Gastrocnemius medialis (tissue), 4 donors: Measurements from ENCODE around the gene EFNA5. TPM values are rescaled to one million over a fixed set of nuclear protein-coding genes. Genes with fewer than 3 reads are reported as not detected.

Source experiments
- ATAC-seq, 2 donors: fragments of 150-250 bp; one replicate each; pipeline ENCODE4 v1.9.1; 2016
- DNase-seq, 2 donors: peaks; one replicate each; pipeline ENCODE4 v3.0.0-alpha.2; 2019
- H3K27ac ChIP-seq, 4 donors: fragments of 200-600 bp; sonication (generic); 1 replicate in 1 of 4; 2 replicates in 3 of 4; pipeline ENCODE4 v1.5.1; 2016 to 2018; ENCODE audit warnings: mild to moderate bottlenecking in 2 of 4, moderate library complexity in 1 of 4
- H3K27me3 ChIP-seq, 3 donors: fragments of 200-600 bp; sonication (generic) in 2 of 3; 1 replicate in 1 of 3; 2 replicates in 2 of 3; pipeline versions ENCODE4 v1.5.1 to v1.6.0; 2016 to 2019; ENCODE audit warnings: mild to moderate bottlenecking in 1 of 3, moderate library complexity in 1 of 3
- H3K36me3 ChIP-seq, 2 donors: fragments of 200-600 bp; sonication (generic) in 1 of 2; one replicate each; pipeline ENCODE4 v1.5.1; 2017 to 2018
- H3K4me1 ChIP-seq, 2 donors: fragments of 200-600 bp; sonication (generic) in 1 of 2; one replicate each; pipeline ENCODE4 v1.5.1; 2016 to 2017; ENCODE audit warnings: mild to moderate bottlenecking in 2 of 2
- H3K4me3 ChIP-seq, 4 donors: fragments of 200-600 bp; sonication (generic) in 3 of 4; 1 replicate in 1 of 4; 2 replicates in 3 of 4; pipeline ENCODE4 v1.5.1; 2016 to 2019; ENCODE audit warnings: mild to moderate bottlenecking in 2 of 4
- H3K9me3 ChIP-seq, 3 donors: fragments of 200-600 bp; sonication (generic) in 2 of 3; 1 replicate in 1 of 3; 2 replicates in 2 of 3; pipeline ENCODE4 v1.5.1; 2016 to 2019
- CTCF ChIP-seq, 5 experiments: fragments of 450-650 bp in 3 of 5; fragments of 200-600 bp in 2 of 5; sonication (generic) in 2 of 5; IDR thresholded peaks in 4 of 5; conservative IDR thresholded peaks in 1 of 5; 1 replicate in 4 of 5; 2 replicates in 1 of 5; pipeline ENCODE4 v1.5.1; 2016 to 2019; ENCODE audit warnings: antibody characterized with exemption in 5 of 5, mild to moderate bottlenecking in 3 of 5, moderate library complexity in 3 of 5
- POLR2A ChIP-seq, 2 donors: fragments of 450-650 bp; IDR thresholded peaks; one replicate each; pipeline ENCODE4 v1.6.1; 2017; ENCODE audit warnings: antibody characterized with exemption in 2 of 2, mild to moderate bottlenecking in 2 of 2, moderate library complexity in 2 of 2
- in situ Hi-C, 4 donors: fragments of 200-750 bp; cut with MboI; loops; one replicate each; pipeline versions ENCODE4 v1.15.0 to v1.8.0; 2017; ENCODE audit warnings: low sequenced_read_pairs in 4 of 4
- intact Hi-C: fragments of 100-400 bp; cut with DNase I; formaldehyde crosslinking; loops from one replicate; pipeline ENCODE4 v1.15.1; 2023; ENCODE audit warnings: low total_unique reads
- total RNA-seq, 4 donors: library from RNA; depleted of rRNA; stranded (reverse); fragments of >200 nt; gene quantifications; one replicate each; pipeline versions ENCODE4 v1.1.0 to v1.2.3, GENCODE V29; 2016

The EFNA5 gene
- total RNA-seq, 4 donors from 2014 or later, result 0.15 to 0.62 (median 0.20) TPM; not detected in 1

GRCh38 chr5:107523029-107523680, 147.6 kb downstream of the EFNA5 start:
- intact Hi-C loops, result no loop called here

DNA sequence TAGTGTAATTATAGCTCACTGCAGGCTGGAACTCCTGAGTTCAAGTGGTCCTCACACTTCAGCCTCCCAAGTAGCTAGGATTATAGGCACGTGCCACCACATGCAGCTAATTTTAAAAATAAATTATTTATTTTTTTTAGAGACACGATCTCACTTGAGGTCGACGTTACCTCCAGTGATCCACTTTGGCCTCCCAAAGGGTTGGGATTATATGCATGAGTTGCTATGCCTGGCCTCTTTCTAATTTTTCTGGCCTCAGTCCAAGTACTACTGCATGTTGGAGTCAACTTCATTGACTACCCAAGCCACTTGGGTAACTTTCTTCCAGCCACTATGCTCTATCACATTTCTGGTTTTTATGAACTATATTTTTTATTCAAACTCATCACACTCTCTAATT, 148.3 kb downstream of the EFNA5 start:
- intact Hi-C loops (no loop called here), in situ Hi-C loops (no loop called here)
- no peaks in the 10 kb centered on the region for H3K36me3 ChIP-seq
- no peak for ATAC-seq
- H3K4me3 ChIP-seq, result no peak overlapping the region
- no peaks in the 10 kb centered on the region for H3K27me3 ChIP-seq
- no peaks in the 10 kb centered on the region for H3K4me1 ChIP-seq
- TF ChIP-seq CTCF (IDR thresholded peaks at IDR 0.05 in 4 of 5, conservative IDR thresholded peaks at IDR 0.05 in 1 of 5), result no peak
- no peak for TF ChIP-seq POLR2A (IDR thresholded peaks at IDR 0.05)
- H3K27ac ChIP-seq, result no peak overlapping the region
- H3K9me3 ChIP-seq, result no peaks in the 10 kb centered on the region
- DNase-seq, result no peak

More at GRCh38 chr5:107523029-107523680, 147.6 kb downstream of the EFNA5 start:
- H3K27ac ChIP-seq, result no peak overlapping the region
- no peaks in the 10 kb centered on the region for H3K9me3 ChIP-seq
- no peak for ATAC-seq
- no peak overlapping the region for H3K4me3 ChIP-seq
- H3K4me1 ChIP-seq, result no peaks in the 10 kb centered on the region
- in situ Hi-C loops, result no loop called here
- no peaks in the 10 kb centered on the region for H3K27me3 ChIP-seq
- TF ChIP-seq CTCF (IDR thresholded peaks at IDR 0.05 in 4 of 5, conservative IDR thresholded peaks at IDR 0.05 in 1 of 5), result no peak
- no peak for TF ChIP-seq POLR2A (IDR thresholded peaks at IDR 0.05)
- H3K36me3 ChIP-seq, result no peaks in the 10 kb centered on the region
- DNase-seq, result no peak

DNA sequence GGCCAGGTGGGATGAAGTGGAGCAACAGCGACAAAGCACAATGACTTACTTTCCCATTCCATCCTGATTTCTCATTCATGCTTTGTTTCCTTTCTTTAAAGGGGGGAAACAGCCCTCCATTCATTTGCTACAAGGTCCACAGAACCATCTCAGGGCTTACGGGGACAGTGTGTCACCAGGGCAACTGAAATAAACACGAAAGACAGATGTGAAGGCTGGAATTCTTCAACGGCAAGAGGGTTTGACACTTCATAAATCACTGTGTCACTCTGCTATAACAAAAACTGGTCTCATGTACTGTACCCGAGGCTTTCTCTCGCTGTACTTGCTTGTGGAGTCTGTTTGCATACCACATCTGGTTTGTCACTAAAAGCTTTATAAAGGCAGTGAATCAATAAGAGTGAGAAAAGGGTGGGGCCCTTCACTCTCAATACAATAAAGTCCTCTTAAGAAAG, 150.8 kb downstream of the EFNA5 start:
- intact Hi-C loops, result no loop called here
- Histone ChIP-seq H3K27ac (no peak overlapping the region), H3K36me3 (no peaks in the 10 kb centered on the region), H3K4me1 (no peaks in the 10 kb centered on the region), H3K27me3 (no peaks in the 10 kb centered on the region), H3K4me3 (no peak overlapping the region), H3K9me3 (no peaks in the 10 kb centered on the region)
- ATAC-seq (no peak), DNase-seq (no peak)
- TF ChIP-seq POLR2A (IDR thresholded peaks at IDR 0.05) (no peak), CTCF (IDR thresholded peaks at IDR 0.05 in 4 of 5, conservative IDR thresholded peaks at IDR 0.05 in 1 of 5) (no peak)
- in situ Hi-C loops, result no loop called here

GRCh38 chr5:107518616-107519015, 152.1 kb downstream of the EFNA5 start:
- no peaks in the 10 kb centered on the region for H3K27me3 ChIP-seq
- TF ChIP-seq POLR2A (IDR thresholded peaks at IDR 0.05) (no peak), CTCF (IDR thresholded peaks at IDR 0.05 in 4 of 5, conservative IDR thresholded peaks at IDR 0.05 in 1 of 5) (no peak)
- no peak overlapping the region for H3K27ac ChIP-seq
- H3K9me3 ChIP-seq, result no peaks in the 10 kb centered on the region
- no peaks in the 10 kb centered on the region for H3K36me3 ChIP-seq
- no peak for ATAC-seq
- no peaks in the 10 kb centered on the region for H3K4me1 ChIP-seq
- in situ Hi-C loops (no loop called here), intact Hi-C loops (no loop called here)
- no peak overlapping the region for H3K4me3 ChIP-seq
- DNase-seq, result no peak

DNA sequence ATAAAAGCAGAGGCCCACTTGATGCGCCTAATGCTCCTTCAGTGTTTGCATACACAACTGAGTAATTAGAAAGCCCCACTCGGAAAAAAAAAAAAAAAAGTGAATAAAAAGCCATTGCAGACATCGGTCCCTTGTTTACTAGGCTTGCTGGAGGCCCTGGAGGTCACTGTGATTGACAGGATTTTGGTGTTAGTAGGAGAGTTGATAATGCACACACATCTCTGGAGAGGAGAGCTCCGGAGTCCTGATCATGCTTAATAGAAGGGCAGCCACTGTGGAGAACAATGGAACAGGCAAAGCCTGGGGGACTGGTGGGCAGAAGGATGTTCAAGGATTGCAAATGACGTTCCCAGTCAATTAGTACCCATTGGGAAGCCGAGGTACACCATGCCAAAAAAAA, 152.5 kb downstream of the EFNA5 start:
- intact Hi-C loops, result no loop called here
- Histone ChIP-seq H3K4me3 (no peak overlapping the region), H3K27me3 (no peaks in the 10 kb centered on the region), H3K27ac (no peak overlapping the region), H3K9me3 (no peaks in the 10 kb centered on the region), H3K36me3 (no peaks in the 10 kb centered on the region), H3K4me1 (no peaks in the 10 kb centered on the region)
- in situ Hi-C loops, result no loop called here
- TF ChIP-seq CTCF (IDR thresholded peaks at IDR 0.05 in 4 of 5, conservative IDR thresholded peaks at IDR 0.05 in 1 of 5) (no peak), POLR2A (IDR thresholded peaks at IDR 0.05) (no peak)
- DNase-seq (no peak), ATAC-seq (no peak)
